ENCODE results near the gene FBXO39.
"Not testable (repeated sequence)": the region's sequence is repeated elsewhere in the genome, so short reads cannot be mapped to it uniquely, and the experiment has no call there.

DNA sequence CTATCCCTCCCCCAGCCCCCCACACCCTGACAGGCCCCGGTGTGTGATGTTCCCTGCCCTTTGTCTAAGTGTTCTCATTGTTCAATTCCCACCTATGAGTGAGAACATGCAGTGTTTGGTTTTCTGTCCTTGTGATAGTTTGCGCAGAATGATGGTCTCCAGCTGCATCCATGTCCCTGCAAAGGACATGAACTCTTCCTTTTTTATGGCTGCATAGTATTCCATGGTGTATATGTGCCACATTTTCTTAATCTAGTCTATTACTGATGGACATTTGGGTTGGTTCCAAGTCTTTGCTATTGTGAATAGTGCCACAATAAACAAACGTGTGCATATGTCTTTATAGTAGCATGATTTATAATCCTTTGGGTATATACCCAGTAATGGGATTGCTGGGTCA lies 40.4 kb downstream of the FBXO39 start:
- TF ChIP-seq, protein P1, sequence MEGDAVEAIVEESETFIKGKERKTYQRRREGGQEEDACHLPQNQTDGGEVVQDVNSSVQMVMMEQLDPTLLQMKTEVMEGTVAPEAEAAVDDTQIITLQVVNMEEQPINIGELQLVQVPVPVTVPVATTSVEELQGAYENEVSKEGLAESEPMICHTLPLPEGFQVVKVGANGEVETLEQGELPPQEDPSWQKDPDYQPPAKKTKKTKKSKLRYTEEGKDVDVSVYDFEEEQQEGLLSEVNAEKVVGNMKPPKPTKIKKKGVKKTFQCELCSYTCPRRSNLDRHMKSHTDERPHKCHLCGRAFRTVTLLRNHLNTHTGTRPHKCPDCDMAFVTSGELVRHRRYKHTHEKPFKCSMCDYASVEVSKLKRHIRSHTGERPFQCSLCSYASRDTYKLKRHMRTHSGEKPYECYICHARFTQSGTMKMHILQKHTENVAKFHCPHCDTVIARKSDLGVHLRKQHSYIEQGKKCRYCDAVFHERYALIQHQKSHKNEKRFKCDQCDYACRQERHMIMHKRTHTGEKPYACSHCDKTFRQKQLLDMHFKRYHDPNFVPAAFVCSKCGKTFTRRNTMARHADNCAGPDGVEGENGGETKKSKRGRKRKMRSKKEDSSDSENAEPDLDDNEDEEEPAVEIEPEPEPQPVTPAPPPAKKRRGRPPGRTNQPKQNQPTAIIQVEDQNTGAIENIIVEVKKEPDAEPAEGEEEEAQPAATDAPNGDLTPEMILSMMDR (conservative IDR thresholded peaks at IDR 0.05; ENCODE audit: low read depth, low read length): not testable (repeated sequence)
- TF ChIP-seq EZH2 (IDR thresholded peaks at IDR 0.05; ENCODE audit: borderline replicate concordance, low read depth, low read length, poor library complexity, severe bottlenecking): not testable (repeated sequence)
